Activated naive CD4-positive, alpha-beta T cell treated with anti-CD3 and anti-CD28 coated beads, Interleukin-2, amount 50 U/mL, for 24 hours (primary cell): ENCODE measurements around the gene SPRYD4.

Source experiments
- H3K27ac Mint-ChIP-seq: one replicate; pipeline ENCODE4 v1.8.0; 2021; ENCODE audit warnings: mild to moderate bottlenecking, mixed read lengths
- H3K27me3 Mint-ChIP-seq: one replicate; pipeline ENCODE4 v1.8.0; 2021; ENCODE audit warnings: mixed read lengths
- H3K36me3 Mint-ChIP-seq: one replicate; pipeline ENCODE4 v1.8.0; 2021; ENCODE audit warnings: mixed read lengths
- H3K4me1 Mint-ChIP-seq: one replicate; pipeline ENCODE4 v1.8.0; 2021; ENCODE audit warnings: mixed read lengths
- H3K4me3 Mint-ChIP-seq: one replicate; pipeline ENCODE4 v1.8.0; 2021; ENCODE audit warnings: mild to moderate bottlenecking, mixed read lengths
- H3K9me3 Mint-ChIP-seq: one replicate; pipeline ENCODE4 v1.8.0; 2021; ENCODE audit warnings: mixed read lengths

Gene SPRYD4

DNA sequence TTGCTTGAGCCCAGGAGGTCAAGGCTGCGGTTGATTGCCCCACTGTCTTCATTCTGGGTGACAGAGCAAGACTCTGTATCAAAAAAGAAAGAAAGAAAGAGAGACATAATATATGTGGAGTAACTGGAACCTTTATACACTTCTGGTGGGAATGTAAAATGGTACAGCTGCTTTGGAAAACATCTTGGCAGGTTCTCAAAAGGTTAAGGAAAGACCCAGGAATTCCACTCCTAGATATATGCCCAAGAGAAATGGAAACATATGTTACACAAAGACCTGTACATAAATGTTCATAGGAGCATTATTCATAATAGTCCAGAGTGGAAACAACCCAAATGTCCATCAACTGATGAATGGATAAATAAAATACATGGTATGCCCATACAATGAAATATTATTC is 60.5 kb downstream of the SPRYD4 start:
- H3K4me1 Mint-ChIP-seq = peaks cover 3% of the 10 kb centered on the region
- no peak overlapping the region for H3K4me3 Mint-ChIP-seq
- no peaks in the 10 kb centered on the region for H3K36me3 Mint-ChIP-seq
- no peak overlapping the region for H3K27ac Mint-ChIP-seq
- H3K9me3 Mint-ChIP-seq = no peaks in the 10 kb centered on the region
- no peaks in the 10 kb centered on the region for H3K27me3 Mint-ChIP-seq
